Liver (tissue), 9 donors: ENCODE measurements around the gene ZNF467. TPM values are rescaled to one million over a fixed set of nuclear protein-coding genes. Genes with fewer than 3 reads are reported as not detected.

Experiments used
- DNase-seq: peaks from one replicate; pipeline ENCODE4 v3.0.0-alpha.2; 2017; ENCODE audit warnings: low spot score
- H3K27ac ChIP-seq, 2 donors: one replicate each; pipeline ENCODE4 v1.7.0; 2013; ENCODE audit warnings: inconsistent platforms in 2 of 2, low read length in 2 of 2, control low read depth in 1 of 2, low read depth in 1 of 2, mild to moderate bottlenecking in 1 of 2
- H3K27me3 ChIP-seq, 4 donors: one replicate each; pipeline versions ENCODE4 v1.6.1 to v1.7.0; 2013; ENCODE audit warnings: low read length in 3 of 4, inconsistent platforms in 1 of 4, mild to moderate bottlenecking in 1 of 4, moderate library complexity in 1 of 4; ENCODE audit not compliant: control insufficient read depth in 4 of 4, insufficient read depth in 4 of 4
- H3K36me3 ChIP-seq, 4 donors: one replicate each; pipeline versions ENCODE4 v1.6.1 to v1.7.0; 2013; ENCODE audit warnings: low read length in 3 of 4, mild to moderate bottlenecking in 3 of 4, low read depth in 1 of 4, moderate library complexity in 1 of 4; ENCODE audit not compliant: control insufficient read depth in 4 of 4, insufficient read depth in 3 of 4
- H3K4me1 ChIP-seq, 4 donors: one replicate each; pipeline versions ENCODE4 v1.6.1 to v1.7.0; 2013; ENCODE audit warnings: low read length in 3 of 4, mild to moderate bottlenecking in 3 of 4, moderate library complexity in 1 of 4; ENCODE audit not compliant: control insufficient read depth in 4 of 4, insufficient read depth in 4 of 4
- H3K4me3 ChIP-seq, 3 donors: one replicate each; pipeline versions ENCODE4 v1.6.1 to v1.7.0; 2013; ENCODE audit warnings: low read length in 3 of 3, control low read depth in 1 of 3, low read depth in 1 of 3, mild to moderate bottlenecking in 1 of 3
- H3K9ac ChIP-seq, 2 donors: one replicate each; pipeline ENCODE4 v1.7.0; 2013; ENCODE audit warnings: low read length in 2 of 2, mild to moderate bottlenecking in 2 of 2, moderate library complexity in 2 of 2, control low read depth in 1 of 2, low read depth in 1 of 2
- H3K9me3 ChIP-seq, 4 donors: one replicate each; pipeline versions ENCODE4 v1.6.1 to v1.7.0; 2013; ENCODE audit warnings: low read length in 3 of 4; ENCODE audit not compliant: control insufficient read depth in 4 of 4
- ATF3 ChIP-seq: IDR thresholded peaks from 2 replicates; pipeline ENCODE4 v1.6.1; 2016; ENCODE audit warnings: antibody characterized with exemption
- CTCF ChIP-seq: fragments of 150-350 bp; IDR thresholded peaks from 2 replicates; pipeline ENCODE4 v1.5.1; 2017; ENCODE audit warnings: improper control_type of control experiment, low read depth, low read length; ENCODE audit not compliant: missing input control
- EGR1 ChIP-seq, 2 donors: IDR thresholded peaks; 2 replicates each; pipeline ENCODE4 v1.6.1; 2016 to 2018; ENCODE audit warnings: antibody characterized with exemption in 2 of 2, low read depth in 2 of 2
- FOXA2 ChIP-seq: IDR thresholded peaks from 2 replicates; pipeline ENCODE4 v1.6.1; 2016; ENCODE audit warnings: antibody characterized with exemption
- GABPA ChIP-seq, 2 donors: IDR thresholded peaks in 1 of 2; conservative IDR thresholded peaks in 1 of 2; 2 replicates each; pipeline ENCODE4 v1.6.1; 2016; ENCODE audit warnings: antibody characterized with exemption in 2 of 2, mild to moderate bottlenecking in 1 of 2, moderate library complexity in 1 of 2
- HNF4A ChIP-seq, 2 donors: conservative IDR thresholded peaks; 2 replicates each; pipeline ENCODE4 v1.6.1; 2016; ENCODE audit warnings: antibody characterized with exemption in 2 of 2, mild to moderate bottlenecking in 2 of 2
- HNF4G ChIP-seq: IDR thresholded peaks from 2 replicates; pipeline ENCODE4 v1.6.1; 2016; ENCODE audit warnings: antibody characterized with exemption
- JUND ChIP-seq, 2 donors: IDR thresholded peaks; 2 replicates each; pipeline ENCODE4 v1.6.1; 2016; ENCODE audit warnings: antibody characterized with exemption in 2 of 2
- MAX ChIP-seq: IDR thresholded peaks from 2 replicates; pipeline ENCODE4 v1.6.1; 2016; ENCODE audit warnings: antibody characterized with exemption
- NR2F2 ChIP-seq: IDR thresholded peaks from 2 replicates; pipeline ENCODE4 v1.6.1; 2016; ENCODE audit warnings: antibody characterized with exemption
- RAD21 ChIP-seq, 2 donors: IDR thresholded peaks; 2 replicates each; pipeline ENCODE4 v1.6.1; 2016; ENCODE audit warnings: antibody characterized with exemption in 2 of 2, mild to moderate bottlenecking in 2 of 2
- REST ChIP-seq: IDR thresholded peaks from 2 replicates; pipeline ENCODE4 v1.6.1; 2016; ENCODE audit warnings: antibody characterized with exemption, mild to moderate bottlenecking
- RXRA ChIP-seq, 2 donors: IDR thresholded peaks; 2 replicates each; pipeline ENCODE4 v1.6.1; 2017 to 2018; ENCODE audit warnings: antibody characterized with exemption in 2 of 2, mild to moderate bottlenecking in 1 of 2
- SP1 ChIP-seq: IDR thresholded peaks from 2 replicates; pipeline ENCODE4 v1.6.1; 2018; ENCODE audit warnings: antibody characterized with exemption, mild to moderate bottlenecking
- TAF1 ChIP-seq: conservative IDR thresholded peaks from 2 replicates; pipeline ENCODE4 v1.6.1; 2016; ENCODE audit warnings: antibody characterized with exemption, mild to moderate bottlenecking
- YY1 ChIP-seq: IDR thresholded peaks from 2 replicates; pipeline ENCODE4 v1.6.1; 2016; ENCODE audit warnings: antibody characterized with exemption, mild to moderate bottlenecking
- WGBS: extraction: QIAGEN DNeasy Blood & Tissue Kit; methylation state at CpG from one replicate; pipeline ENCODE4 v1.1.7; 2013; 5-methylcytosine and 5-hydroxymethylcytosine counted together
- polyA plus RNA-seq, 2 donors: library from polyadenylated mRNA; stranded (reverse) in 1 of 2; unstranded in 1 of 2; fragments of 200-250 nt in 1 of 2; fragments of >200 nt in 1 of 2; fragmentation: Nextera tagmentation in 1 of 2; extraction: Ambion mirVana in 1 of 2; gene quantifications; one replicate each; pipeline versions ENCODE4 v1.2.1 to v1.2.3, GENCODE V29; 2013 to 2015
- total RNA-seq, 2 donors: library from RNA; depleted of rRNA; stranded (reverse); fragments of >200 nt; gene quantifications; one replicate each; pipeline ENCODE4 v1.2.3, GENCODE V29; 2014
- donor health status: healthy.
- donor health status: healthy.
- donor health status: healthy.
- donor health status: healthy.
- donor health status: healthy.

The ZNF467 gene
- total and polyA plus RNA-seq, 4 donors, result 2.8 to 4.0 (median 3.7) TPM

GRCh38 chr7:149817301-149817771 is 43.9 kb upstream of the ZNF467 start:
- H3K9ac ChIP-seq, result no peak overlapping the region
- 87% methylated on average over 8 of the region's 8 CpGs for WGBS

GRCh38 chr7:149816794-149817193 is 43.4 kb upstream of the ZNF467 start:
- WGBS, result 82% methylated on average over 4 of the region's 4 CpGs
- Histone ChIP-seq H3K36me3 (no peaks in the 10 kb centered on the region), H3K4me1 (peaks cover 4 to 19% (median 9%) of the 10 kb centered on the region in 4 donors), H3K9me3 (no peaks in the 10 kb centered on the region), H3K9ac (no peak overlapping the region), H3K4me3 (no peak overlapping the region), H3K27me3 (no peaks in the 10 kb centered on the region), H3K27ac (no peak overlapping the region)
- DNase-seq, result no peak
- TF ChIP-seq HNF4A (conservative IDR thresholded peaks at IDR 0.05) (no peak), CTCF (no peak), TAF1 (no peak), MAX (no peak), GABPA (IDR thresholded peaks at IDR 0.05 in 1 of 2, conservative IDR thresholded peaks at IDR 0.05 in 1 of 2) (no peak), SP1 (no peak), HNF4G (no peak), RXRA (IDR thresholded peaks at IDR 0.05) (no peak), FOXA2 (no peak), EGR1 (IDR thresholded peaks at IDR 0.05; ENCODE audit: low read depth in 2 of 2) (no peak), RAD21 (IDR thresholded peaks at IDR 0.05) (no peak), REST (no peak), ATF3 (no peak), YY1 (no peak), JUND (IDR thresholded peaks at IDR 0.05) (no peak), NR2F2 (no peak)

More at GRCh38 chr7:149817301-149817771, 43.9 kb upstream of the ZNF467 start:
- no peaks in the 10 kb centered on the region for H3K9me3 ChIP-seq
- H3K27ac ChIP-seq, result no peak overlapping the region
- DNase-seq, result no peak
- no peaks in the 10 kb centered on the region for H3K36me3 ChIP-seq
- no peaks in the 10 kb centered on the region for H3K27me3 ChIP-seq
- TF ChIP-seq HNF4A (conservative IDR thresholded peaks at IDR 0.05), result no peak
- TF ChIP-seq RXRA (IDR thresholded peaks at IDR 0.05), result no peak
- H3K4me3 ChIP-seq, result no peak overlapping the region
- H3K4me1 ChIP-seq, result peaks cover 5 to 24% (median 12%) of the 10 kb centered on the region in 4 donors
